ENCODE results near the gene ADRB2. TPM values are rescaled to one million over a fixed set of nuclear protein-coding genes. Genes with fewer than 3 reads are reported as not detected.

The ADRB2 gene
- total RNA-seq, 2 donors from 2014 or later = 7.3 to 7.7 TPM

DNA sequence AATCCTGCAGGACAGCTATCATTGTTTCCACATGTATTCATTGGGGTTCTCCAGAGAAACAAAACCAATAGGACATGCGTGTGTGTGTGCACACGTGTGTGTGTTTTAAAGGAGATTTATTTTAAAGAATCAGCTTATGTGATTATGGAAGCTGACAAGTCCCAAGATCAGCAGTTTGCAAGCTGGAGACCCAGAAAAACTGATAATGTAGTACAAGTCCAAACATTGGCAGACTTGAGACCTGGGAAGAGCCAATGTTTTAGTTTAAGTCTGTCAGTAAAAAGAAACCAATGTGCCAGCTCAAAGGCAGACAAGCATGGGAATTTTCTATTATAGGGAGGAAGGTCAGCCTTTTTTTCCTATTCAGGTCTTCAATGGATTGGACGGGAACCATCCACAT, 35.3 kb downstream of the ADRB2 start:
- Histone ChIP-seq H3K27ac (no peak overlapping the region), H3K4me1 (peaks cover 0 to 18% of the 10 kb centered on the region in 2 donors), H3K4me3 (no peak overlapping the region), H3K27me3 (no peaks in the 10 kb centered on the region), H3K36me3 (no peaks in the 10 kb centered on the region), H3K9me3 (no peaks in the 10 kb centered on the region)
- DNase-seq (ENCODE audit: low spot score) = no peak
- no peak for TF ChIP-seq CTCF (IDR thresholded peaks at IDR 0.05)

- Histone ChIP-seq H3K4me1 (peaks cover 0 to 11% of the 10 kb centered on the region in 2 donors), H3K4me3 (no peak overlapping the region), H3K27ac (peak overlapping the region; percentile 49 to 70), H3K9me3 (no peaks in the 10 kb centered on the region), H3K36me3 (no peaks in the 10 kb centered on the region), H3K27me3 (no peaks in the 10 kb centered on the region)
- TF ChIP-seq CTCF (IDR thresholded peaks at IDR 0.05) = no peak
- no peak for DNase-seq (ENCODE audit: low spot score)
Observed at GRCh38 chr5:148864113-148864841, 37.9 kb downstream of the ADRB2 start.

GRCh38 chr5:148866024-148866423, 39.6 kb downstream of the ADRB2 start:
- Histone ChIP-seq H3K4me1 (peaks cover 0 to 10% of the 10 kb centered on the region in 2 donors), H3K9me3 (no peaks in the 10 kb centered on the region), H3K27me3 (no peaks in the 10 kb centered on the region), H3K4me3 (no peak overlapping the region), H3K27ac (no peak overlapping the region), H3K36me3 (no peaks in the 10 kb centered on the region)
- no peak for DNase-seq (ENCODE audit: low spot score)
- no peak for TF ChIP-seq CTCF (IDR thresholded peaks at IDR 0.05)

DNA sequence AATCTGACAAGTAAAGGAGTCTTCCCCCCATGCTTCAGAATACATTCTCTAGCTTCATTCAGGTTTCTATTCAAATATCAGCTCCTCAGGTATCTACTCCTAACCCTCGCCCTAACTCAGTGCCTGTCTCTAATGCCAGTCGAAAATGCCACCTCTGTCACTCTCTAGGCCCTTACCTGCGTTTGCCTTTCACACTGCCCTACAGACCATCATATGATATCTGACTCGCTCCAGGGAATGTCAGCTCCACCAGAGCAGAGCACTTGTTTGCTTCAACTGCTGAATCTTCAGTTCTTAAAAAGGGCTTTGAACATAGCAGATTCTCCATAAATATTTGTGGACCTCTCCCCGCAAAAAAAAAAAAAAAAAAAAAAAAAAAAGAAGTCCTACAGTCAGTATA, 46.7 kb downstream of the ADRB2 start:
- H3K9me3 ChIP-seq = no peaks in the 10 kb centered on the region
- H3K4me1 ChIP-seq = peaks cover 0 to 27% of the 10 kb centered on the region in 2 donors
- H3K27me3 ChIP-seq = no peaks in the 10 kb centered on the region
- no peak overlapping the region for H3K27ac ChIP-seq
- DNase-seq (ENCODE audit: low spot score) = no peak
- TF ChIP-seq CTCF (IDR thresholded peaks at IDR 0.05) = no peak
- no peak overlapping the region for H3K4me3 ChIP-seq
- no peaks in the 10 kb centered on the region for H3K36me3 ChIP-seq

DNA sequence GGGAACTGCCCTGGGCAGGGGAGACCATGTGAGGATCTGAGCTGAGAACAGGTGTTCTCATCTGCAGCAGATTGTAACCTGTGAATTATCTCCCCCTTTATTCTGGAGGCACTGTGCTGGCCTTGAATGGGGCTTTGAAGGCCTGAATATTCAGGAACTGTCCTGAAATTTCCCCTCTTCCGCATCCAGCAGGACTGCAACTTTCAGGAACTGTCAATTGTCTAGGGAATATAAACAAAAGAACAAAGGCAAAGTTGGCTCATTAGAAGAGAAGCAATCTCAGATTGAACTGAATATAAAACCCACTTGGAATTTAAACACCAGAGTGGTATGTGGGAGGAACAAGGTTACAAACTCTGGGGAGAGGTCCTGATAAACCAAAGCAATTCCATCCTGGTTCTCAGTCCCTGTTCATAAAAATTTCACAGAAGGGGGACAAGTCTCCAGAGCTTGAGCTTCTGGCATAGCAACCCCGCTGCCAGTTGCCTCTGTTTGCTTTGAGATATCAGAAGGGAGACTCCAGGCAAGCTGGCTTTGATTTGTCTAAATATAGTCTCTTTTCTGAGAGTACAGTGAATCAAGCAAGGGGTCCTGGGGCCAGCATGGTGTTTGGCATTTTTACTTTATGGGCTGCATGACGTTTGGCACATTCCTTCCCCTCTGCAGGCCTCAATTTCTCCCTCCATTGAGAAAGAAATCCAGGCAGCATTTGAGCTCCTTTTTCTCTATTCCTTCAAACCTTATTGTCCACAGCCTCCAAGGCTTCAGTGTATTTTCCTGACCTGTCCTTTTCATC, 47.5 kb downstream of the ADRB2 start:
- Histone ChIP-seq H3K27me3 (no peaks in the 10 kb centered on the region), H3K4me1 (peaks cover 0 to 27% of the 10 kb centered on the region in 2 donors), H3K36me3 (no peaks in the 10 kb centered on the region), H3K27ac (peak overlapping the region; percentile 26 to 50), H3K9me3 (no peaks in the 10 kb centered on the region), H3K4me3 (no peak overlapping the region)
- TF ChIP-seq CTCF (IDR thresholded peaks at IDR 0.05) = no peak
- DNase-seq (ENCODE audit: low spot score) = no peak
